ENCODE data around the gene SLC24A3. TPM values are rescaled to one million over a fixed set of nuclear protein-coding genes. Genes with fewer than 3 reads are reported as not detected.

The SLC24A3 gene
- total and polyA plus RNA-seq, 2 experiments from 2014 or later, result 0.81 to 2.5 TPM

DNA sequence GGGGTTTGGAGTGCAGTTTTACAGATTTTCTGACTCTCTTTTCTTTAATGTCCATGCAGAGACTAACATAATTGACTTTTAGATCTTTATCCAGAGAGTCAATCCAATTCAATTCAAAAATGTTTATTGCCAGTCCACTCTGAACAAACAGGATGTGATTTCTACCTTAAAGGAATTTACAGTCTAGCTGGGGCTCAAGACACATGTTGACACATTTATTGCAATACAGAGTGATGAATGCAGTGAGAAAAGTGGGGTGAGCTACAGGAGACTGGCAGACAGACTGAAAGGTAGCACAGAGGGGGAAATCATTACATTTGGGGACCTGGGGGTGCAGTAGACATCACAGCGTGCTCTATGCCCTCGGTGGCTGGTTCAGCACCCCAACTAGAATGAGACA, 193.9 kb downstream of the SLC24A3 start (continued):
- no peak for TF ChIP-seq EZH2 (IDR thresholded peaks at IDR 0.05; ENCODE audit: low read depth, unreplicated experiment)
- TF ChIP-seq POLR2AphosphoS5 (IDR thresholded peaks at IDR 0.05; ENCODE audit: low read depth), result no peak
- no peak for TF ChIP-seq ZNF114 (CRISPR knock-in tag; IDR thresholded peaks at IDR 0.05)

DNA sequence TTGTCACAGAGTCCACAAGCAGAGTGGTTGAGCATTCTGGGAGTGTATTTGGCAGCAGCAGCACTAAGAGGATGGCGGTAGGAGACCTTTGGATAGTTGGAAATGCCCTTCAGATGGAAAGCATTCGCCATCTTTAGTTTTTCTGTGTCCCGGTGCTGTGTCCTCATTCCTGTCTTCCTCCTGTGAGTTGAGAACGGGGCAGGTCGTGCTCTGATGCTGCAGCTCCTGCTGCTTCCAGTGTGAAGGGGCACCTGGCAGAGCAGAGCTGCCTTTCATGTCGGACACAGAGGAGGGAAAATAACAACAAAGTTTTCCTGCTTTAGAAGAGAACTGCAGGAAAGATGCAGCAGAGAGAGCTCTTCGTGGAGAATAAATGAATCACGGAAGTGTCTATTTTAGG, 194.8 kb downstream of the SLC24A3 start:
- peaks cover 26% of the 10 kb centered on the region; the same call in 1 of the 2 replicates for H3K9me2 ChIP-seq (ENCODE audit: insufficient read depth)
- Mint-ChIP-seq H3K4me1 (peaks cover 23% of the 10 kb centered on the region), H3K36me3 (ENCODE audit: low read depth) (no peaks in the 10 kb centered on the region; the same call in 2 of the 3 replicates), H3K9me3 (no peaks in the 10 kb centered on the region), H3K27me3 (ENCODE audit: insufficient read depth, low read depth, poor library complexity) (peaks cover 2% of the 10 kb centered on the region), H3K4me3 (no peak overlapping the region), H3K27ac (no peak overlapping the region)
- H3K4me2 ChIP-seq, result no peak overlapping the region
- H3K79me2 ChIP-seq (replicated peaks; ENCODE audit: insufficient read depth), result no peaks in the 10 kb centered on the region
- H3K27ac ChIP-seq (ENCODE audit: low read depth), result no peak overlapping the region
- H3F3A ChIP-seq (replicated peaks; ENCODE audit: low read depth), result no peaks in the 10 kb centered on the region
- DNase-seq (ENCODE audit: low spot score) (no peak), ATAC-seq (no peak)
- H3K4me3 ChIP-seq, result no peak overlapping the region
- no peaks in the 10 kb centered on the region for H3K27me3 ChIP-seq (ENCODE audit: insufficient read depth)
- H2AFZ ChIP-seq, result no peak overlapping the region
- no peaks in the 10 kb centered on the region for H4K20me1 ChIP-seq (replicated peaks; ENCODE audit: insufficient read depth)
- H3K36me3 ChIP-seq (ENCODE audit: insufficient read depth), result no peaks in the 10 kb centered on the region; the same call in 1 of the 2 replicates
- no peaks in the 10 kb centered on the region for H3K4me1 ChIP-seq (ENCODE audit: insufficient read depth)
- TF ChIP-seq STAT1 (IDR thresholded peaks at IDR 0.05; ENCODE audit: unreplicated experiment) (no peak), POLR2AphosphoS5 (IDR thresholded peaks at IDR 0.05; ENCODE audit: low read depth) (no peak), EZH2phosphoT487 (IDR thresholded peaks at IDR 0.05; ENCODE audit: unreplicated experiment) (no peak), ZNF331 (CRISPR knock-in tag; IDR thresholded peaks at IDR 0.05; ENCODE audit: low read depth) (no peak), ZNF114 (CRISPR knock-in tag; IDR thresholded peaks at IDR 0.05) (no peak), REST (IDR thresholded peaks at IDR 0.05; ENCODE audit: unreplicated experiment) (no peak), EZH2 (IDR thresholded peaks at IDR 0.05; ENCODE audit: low read depth, unreplicated experiment) (no peak), CREB1 (CRISPR knock-in tag; IDR thresholded peaks at IDR 0.05; ENCODE audit: low read depth) (no peak), JUNB (IDR thresholded peaks at IDR 0.05; ENCODE audit: unreplicated experiment) (no peak), NANOG (IDR thresholded peaks at IDR 0.05; ENCODE audit: borderline replicate concordance) (no peak)
- TF ChIP-seq, protein P1, sequence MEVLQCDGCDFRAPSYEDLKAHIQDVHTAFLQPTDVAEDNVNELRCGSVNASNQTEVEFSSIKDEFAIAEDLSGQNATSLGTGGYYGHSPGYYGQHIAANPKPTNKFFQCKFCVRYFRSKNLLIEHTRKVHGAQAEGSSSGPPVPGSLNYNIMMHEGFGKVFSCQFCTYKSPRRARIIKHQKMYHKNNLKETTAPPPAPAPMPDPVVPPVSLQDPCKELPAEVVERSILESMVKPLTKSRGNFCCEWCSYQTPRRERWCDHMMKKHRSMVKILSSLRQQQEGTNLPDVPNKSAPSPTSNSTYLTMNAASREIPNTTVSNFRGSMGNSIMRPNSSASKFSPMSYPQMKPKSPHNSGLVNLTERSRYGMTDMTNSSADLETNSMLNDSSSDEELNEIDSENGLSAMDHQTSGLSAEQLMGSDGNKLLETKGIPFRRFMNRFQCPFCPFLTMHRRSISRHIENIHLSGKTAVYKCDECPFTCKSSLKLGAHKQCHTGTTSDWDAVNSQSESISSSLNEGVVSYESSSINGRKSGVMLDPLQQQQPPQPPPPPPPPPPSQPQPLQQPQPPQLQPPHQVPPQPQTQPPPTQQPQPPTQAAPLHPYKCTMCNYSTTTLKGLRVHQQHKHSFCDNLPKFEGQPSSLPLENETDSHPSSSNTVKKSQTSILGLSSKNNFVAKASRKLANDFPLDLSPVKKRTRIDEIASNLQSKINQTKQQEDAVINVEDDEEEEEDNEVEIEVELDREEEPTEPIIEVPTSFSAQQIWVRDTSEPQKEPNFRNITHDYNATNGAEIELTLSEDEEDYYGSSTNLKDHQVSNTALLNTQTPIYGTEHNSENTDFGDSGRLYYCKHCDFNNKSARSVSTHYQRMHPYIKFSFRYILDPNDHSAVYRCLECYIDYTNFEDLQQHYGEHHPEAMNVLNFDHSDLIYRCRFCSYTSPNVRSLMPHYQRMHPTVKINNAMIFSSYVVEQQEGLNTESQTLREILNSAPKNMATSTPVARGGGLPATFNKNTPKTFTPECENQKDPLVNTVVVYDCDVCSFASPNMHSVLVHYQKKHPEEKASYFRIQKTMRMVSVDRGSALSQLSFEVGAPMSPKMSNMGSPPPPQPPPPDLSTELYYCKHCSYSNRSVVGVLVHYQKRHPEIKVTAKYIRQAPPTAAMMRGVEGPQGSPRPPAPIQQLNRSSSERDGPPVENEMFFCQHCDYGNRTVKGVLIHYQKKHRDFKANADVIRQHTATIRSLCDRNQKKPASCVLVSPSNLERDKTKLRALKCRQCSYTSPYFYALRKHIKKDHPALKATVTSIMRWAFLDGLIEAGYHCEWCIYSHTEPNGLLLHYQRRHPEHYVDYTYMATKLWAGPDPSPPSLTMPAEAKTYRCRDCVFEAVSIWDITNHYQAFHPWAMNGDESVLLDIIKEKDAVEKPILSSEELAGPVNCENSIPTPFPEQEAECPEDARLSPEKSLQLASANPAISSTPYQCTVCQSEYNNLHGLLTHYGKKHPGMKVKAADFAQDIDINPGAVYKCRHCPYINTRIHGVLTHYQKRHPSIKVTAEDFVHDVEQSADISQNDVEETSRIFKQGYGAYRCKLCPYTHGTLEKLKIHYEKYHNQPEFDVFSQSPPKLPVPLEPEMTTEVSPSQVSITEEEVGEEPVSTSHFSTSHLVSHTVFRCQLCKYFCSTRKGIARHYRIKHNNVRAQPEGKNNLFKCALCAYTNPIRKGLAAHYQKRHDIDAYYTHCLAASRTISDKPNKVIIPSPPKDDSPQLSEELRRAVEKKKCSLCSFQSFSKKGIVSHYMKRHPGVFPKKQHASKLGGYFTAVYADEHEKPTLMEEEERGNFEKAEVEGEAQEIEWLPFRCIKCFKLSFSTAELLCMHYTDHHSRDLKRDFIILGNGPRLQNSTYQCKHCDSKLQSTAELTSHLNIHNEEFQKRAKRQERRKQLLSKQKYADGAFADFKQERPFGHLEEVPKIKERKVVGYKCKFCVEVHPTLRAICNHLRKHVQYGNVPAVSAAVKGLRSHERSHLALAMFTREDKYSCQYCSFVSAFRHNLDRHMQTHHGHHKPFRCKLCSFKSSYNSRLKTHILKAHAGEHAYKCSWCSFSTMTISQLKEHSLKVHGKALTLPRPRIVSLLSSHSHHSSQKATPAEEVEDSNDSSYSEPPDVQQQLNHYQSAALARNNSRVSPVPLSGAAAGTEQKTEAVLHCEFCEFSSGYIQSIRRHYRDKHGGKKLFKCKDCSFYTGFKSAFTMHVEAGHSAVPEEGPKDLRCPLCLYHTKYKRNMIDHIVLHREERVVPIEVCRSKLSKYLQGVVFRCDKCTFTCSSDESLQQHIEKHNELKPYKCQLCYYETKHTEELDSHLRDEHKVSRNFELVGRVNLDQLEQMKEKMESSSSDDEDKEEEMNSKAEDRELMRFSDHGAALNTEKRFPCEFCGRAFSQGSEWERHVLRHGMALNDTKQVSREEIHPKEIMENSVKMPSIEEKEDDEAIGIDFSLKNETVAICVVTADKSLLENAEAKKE (CRISPR knock-in tag; IDR thresholded peaks at IDR 0.05), result no peak
- TF ChIP-seq, protein P2, sequence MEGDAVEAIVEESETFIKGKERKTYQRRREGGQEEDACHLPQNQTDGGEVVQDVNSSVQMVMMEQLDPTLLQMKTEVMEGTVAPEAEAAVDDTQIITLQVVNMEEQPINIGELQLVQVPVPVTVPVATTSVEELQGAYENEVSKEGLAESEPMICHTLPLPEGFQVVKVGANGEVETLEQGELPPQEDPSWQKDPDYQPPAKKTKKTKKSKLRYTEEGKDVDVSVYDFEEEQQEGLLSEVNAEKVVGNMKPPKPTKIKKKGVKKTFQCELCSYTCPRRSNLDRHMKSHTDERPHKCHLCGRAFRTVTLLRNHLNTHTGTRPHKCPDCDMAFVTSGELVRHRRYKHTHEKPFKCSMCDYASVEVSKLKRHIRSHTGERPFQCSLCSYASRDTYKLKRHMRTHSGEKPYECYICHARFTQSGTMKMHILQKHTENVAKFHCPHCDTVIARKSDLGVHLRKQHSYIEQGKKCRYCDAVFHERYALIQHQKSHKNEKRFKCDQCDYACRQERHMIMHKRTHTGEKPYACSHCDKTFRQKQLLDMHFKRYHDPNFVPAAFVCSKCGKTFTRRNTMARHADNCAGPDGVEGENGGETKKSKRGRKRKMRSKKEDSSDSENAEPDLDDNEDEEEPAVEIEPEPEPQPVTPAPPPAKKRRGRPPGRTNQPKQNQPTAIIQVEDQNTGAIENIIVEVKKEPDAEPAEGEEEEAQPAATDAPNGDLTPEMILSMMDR (conservative IDR thresholded peaks at IDR 0.05; ENCODE audit: low read depth in 2 of 2), result no peak
- TF ChIP-seq, protein P3, sequence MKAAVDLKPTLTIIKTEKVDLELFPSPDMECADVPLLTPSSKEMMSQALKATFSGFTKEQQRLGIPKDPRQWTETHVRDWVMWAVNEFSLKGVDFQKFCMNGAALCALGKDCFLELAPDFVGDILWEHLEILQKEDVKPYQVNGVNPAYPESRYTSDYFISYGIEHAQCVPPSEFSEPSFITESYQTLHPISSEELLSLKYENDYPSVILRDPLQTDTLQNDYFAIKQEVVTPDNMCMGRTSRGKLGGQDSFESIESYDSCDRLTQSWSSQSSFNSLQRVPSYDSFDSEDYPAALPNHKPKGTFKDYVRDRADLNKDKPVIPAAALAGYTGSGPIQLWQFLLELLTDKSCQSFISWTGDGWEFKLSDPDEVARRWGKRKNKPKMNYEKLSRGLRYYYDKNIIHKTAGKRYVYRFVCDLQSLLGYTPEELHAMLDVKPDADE (IDR thresholded peaks at IDR 0.05), result no peak
